ENCODE data around the gene SEMA3F.

- no peak for TF ChIP-seq POLR2AphosphoS5 (IDR thresholded peaks at IDR 0.05; ENCODE audit: low read depth, low read length)
- no peak for TF ChIP-seq TAF1 (IDR thresholded peaks at IDR 0.05; ENCODE audit: low read depth, low read length)
These were observed 14.7 kb downstream of the SEMA3F start for GRCh38 chr3:50169858-50170257.

All from GM12891 (cell line).